Activated CD4-positive, alpha-beta T cell treated with anti-CD3 and anti-CD28 coated beads for 36 hours (primary cell): ENCODE measurements around the gene PRDM16. TPM values are rescaled to one million over a fixed set of nuclear protein-coding genes. Genes with fewer than 3 reads are reported as not detected.

Experiments used
- ATAC-seq: fragments of 200-7000 bp; cut with Tn5 transposase; one replicate; pipeline ENCODE4 v1.10.0; 2021; ENCODE audit warnings: mild to moderate bottlenecking, moderate library complexity
- CTCF ChIA-PET: fragments of 350-600 bp; sonication (Branson Sonifier 250); formaldehyde crosslinking; loops from one replicate; lab custom pipeline; 2021; ENCODE audit warnings: antibody characterized with exemption; lab: Charles Lee
- POLR2A ChIA-PET: fragments of 350-600 bp; sonication (Branson Sonifier 250); formaldehyde crosslinking; loops from one replicate; lab custom pipeline; 2021; ENCODE audit warnings: antibody characterized with exemption, inconsistent platforms; lab: Charles Lee
- DNase-seq: peaks from one replicate; pipeline ENCODE4 v3.0.0-alpha.2; 2020
- H3K27ac Mint-ChIP-seq: one replicate; pipeline ENCODE4 v1.8.0; 2021; ENCODE audit warnings: mixed read lengths
- H3K27me3 Mint-ChIP-seq: one replicate; pipeline ENCODE4 v1.8.0; 2021; ENCODE audit warnings: mixed read lengths
- H3K36me3 Mint-ChIP-seq: one replicate; pipeline ENCODE4 v1.8.0; 2021; ENCODE audit warnings: low read depth, mixed read lengths
- H3K4me1 Mint-ChIP-seq: one replicate; pipeline ENCODE4 v1.8.0; 2021; ENCODE audit warnings: mixed read lengths
- H3K4me3 Mint-ChIP-seq: one replicate; pipeline ENCODE4 v1.8.0; 2021; ENCODE audit warnings: mild to moderate bottlenecking, moderate library complexity, mixed read lengths
- H3K9me3 Mint-ChIP-seq: one replicate; pipeline ENCODE4 v1.8.0; 2021; ENCODE audit warnings: low read depth, mixed read lengths
- intact Hi-C, 2 experiments: fragments of 100-400 bp; cut with DNase I in 1 of 2; cut with micrococcal nuclease in 1 of 2; formaldehyde crosslinking; loops; one replicate each; pipeline versions ENCODE4 v1.14.2 to v1.15.1; 2022 to 2024; cut with DNase I, micrococcal nuclease
- total RNA-seq, 2 experiments: library from RNA; stranded (reverse); gene quantifications; one replicate each; pipeline ENCODE4 v1.2.3, GENCODE V29; 2021

PRDM16 gene
- total RNA-seq, 2 experiments from 2014 or later = 0.32 TPM; not detected in 1

DNA sequence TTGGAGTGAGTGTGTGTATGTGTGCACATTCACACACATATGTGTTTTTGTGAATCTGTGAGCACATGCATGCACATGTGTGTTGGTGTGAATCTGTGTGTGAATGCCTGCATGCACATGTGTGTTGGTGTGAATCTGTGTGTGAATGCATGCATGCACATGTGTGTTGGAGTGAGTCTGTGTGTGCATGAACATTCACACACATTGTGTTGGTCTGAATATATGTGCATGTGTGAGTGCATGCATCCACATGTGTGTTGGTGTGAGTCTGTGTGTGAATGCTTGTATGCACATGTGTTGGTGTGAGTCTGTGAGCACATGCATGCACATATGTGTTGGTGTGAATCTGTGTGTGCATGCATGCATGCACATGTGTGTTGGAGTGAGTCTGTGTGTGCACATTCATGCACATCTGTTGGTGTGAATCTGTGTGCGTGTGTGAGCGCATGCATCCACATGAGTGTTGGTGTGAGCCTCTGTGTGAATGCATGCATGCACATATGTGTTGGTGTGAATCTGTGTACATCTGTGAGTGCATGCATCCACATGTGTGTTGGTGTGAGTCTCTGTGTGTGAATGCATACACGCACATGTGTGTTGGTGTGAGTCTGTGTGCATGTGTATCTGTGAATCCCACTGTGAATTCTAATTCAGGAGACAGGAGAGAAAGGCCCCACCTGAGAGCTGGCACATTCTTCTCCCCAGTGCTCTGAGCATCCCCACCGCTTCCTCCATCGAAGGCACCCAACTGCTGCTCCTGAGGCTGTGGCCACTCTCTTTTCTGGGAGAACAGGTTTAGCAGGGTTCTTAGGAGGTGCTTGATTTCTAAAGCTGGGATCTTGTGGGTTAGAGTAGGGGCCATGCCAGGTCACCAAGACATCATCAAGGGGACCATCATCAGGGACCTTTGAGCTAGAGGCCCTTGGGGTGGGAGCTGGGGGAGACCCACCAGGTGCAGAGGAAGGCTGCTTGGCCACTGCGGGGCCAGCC, 267.9 kb downstream of the PRDM16 start:
- ChIA-PET POLR2A (no interaction called here), CTCF (no interaction called here)
- Mint-ChIP-seq H3K4me1 (no peaks in the 10 kb centered on the region), H3K4me3 (no peak overlapping the region), H3K27ac (no peak overlapping the region), H3K36me3 (no peaks in the 10 kb centered on the region), H3K9me3 (no peaks in the 10 kb centered on the region), H3K27me3 (peaks cover 5% of the 10 kb centered on the region)
- DNase-seq (no peak), ATAC-seq (no peak)
- intact Hi-C loops = no loop called here

DNA sequence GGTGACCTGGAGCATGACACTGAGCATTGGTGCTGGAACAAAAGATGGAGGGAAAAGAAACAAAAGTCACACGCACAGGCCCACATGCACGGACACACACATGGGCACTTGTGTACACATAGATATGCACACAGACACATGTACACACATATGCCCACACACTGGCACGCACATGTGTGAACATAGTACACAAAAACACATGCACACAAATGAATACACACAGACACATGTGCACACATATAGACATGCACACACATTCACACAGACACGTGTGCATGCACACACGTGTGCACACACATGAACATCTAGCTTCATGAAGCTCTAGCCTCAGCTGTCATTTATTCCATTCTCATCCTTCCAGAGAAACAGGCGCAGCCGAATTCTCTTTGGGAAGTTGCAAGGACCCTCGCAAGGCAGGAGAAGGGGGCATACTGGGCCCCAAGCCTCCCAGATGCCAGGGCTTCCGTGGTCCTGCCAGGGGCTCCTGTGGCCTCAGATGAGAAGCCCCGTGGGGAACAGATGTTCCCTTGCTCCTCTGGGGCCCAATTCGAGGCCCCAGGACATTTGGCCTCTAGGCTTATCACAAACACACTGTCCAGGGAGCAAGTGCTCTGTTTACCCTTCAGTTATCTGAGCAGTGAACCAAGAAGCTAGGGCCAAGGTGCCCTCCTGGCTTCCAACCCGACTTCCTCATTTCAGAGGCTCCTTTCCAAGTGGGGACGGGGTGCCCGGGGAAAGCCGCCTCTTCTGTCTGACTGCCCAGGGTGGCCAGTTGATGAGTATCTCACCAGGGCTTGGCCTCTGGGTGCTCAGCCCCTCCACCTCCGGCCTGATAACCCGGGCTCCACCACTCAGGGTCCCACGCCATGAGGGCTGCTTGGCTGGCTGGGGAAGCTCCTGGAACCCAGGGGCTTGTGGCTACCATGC, 269.1 kb downstream of the PRDM16 start:
- H3K27ac Mint-ChIP-seq = no peak overlapping the region
- intact Hi-C loops = no loop called here
- H3K27me3 Mint-ChIP-seq = peaks cover 2% of the 10 kb centered on the region
- POLR2A ChIA-PET = no interaction called here
- no peak for ATAC-seq
- H3K4me3 Mint-ChIP-seq = no peak overlapping the region
- no peak for DNase-seq
- no peaks in the 10 kb centered on the region for H3K9me3 Mint-ChIP-seq
- CTCF ChIA-PET = no interaction called here
- H3K4me1 Mint-ChIP-seq = no peaks in the 10 kb centered on the region
- no peaks in the 10 kb centered on the region for H3K36me3 Mint-ChIP-seq

DNA sequence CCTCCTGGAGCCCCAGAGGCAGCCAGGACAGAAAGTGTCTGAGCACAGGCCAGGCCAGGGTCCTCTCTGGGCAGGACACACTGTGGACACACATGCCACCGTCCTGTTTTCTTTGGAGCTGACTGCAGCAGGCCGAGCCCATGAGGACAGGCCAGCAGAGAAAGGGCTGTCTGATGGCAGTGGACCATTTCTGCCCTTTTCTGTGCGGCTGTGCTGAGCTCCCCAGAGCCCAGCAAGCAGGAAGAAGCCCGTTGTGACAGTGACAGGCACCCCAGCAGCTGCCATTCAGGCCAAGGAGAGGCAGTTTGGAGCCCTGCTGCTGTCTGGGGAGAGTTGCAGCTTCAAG, 269.7 kb downstream of the PRDM16 start:
- ChIA-PET CTCF (no interaction called here), POLR2A (no interaction called here)
- Mint-ChIP-seq H3K36me3 (no peaks in the 10 kb centered on the region), H3K27ac (no peak overlapping the region), H3K27me3 (peaks cover 2% of the 10 kb centered on the region), H3K4me3 (no peak overlapping the region), H3K4me1 (no peaks in the 10 kb centered on the region), H3K9me3 (no peaks in the 10 kb centered on the region)
- ATAC-seq = no peak
- intact Hi-C loops = no loop called here
- no peak for DNase-seq

DNA sequence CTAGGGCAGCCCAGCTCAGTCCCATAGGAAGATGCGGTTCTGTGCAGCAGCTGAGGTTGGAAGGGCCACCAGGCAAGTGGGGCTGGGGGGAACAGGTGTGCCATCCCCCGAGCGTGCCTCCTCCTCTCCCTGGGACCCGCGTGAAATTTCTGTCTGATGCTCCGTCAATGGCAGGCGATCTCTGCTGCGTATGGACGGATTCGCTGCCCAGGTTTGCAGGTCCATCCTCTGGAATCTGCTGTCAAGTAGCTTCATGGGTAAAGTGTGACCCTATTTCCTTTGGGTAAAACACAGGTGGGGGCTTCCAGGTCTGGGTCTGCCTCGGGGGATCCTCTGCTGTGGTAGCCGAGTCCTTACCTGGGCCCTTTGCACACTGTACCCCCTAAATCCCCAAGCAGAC, 270.9 kb downstream of the PRDM16 start:
- no peaks in the 10 kb centered on the region for H3K4me1 Mint-ChIP-seq
- no peak overlapping the region for H3K27ac Mint-ChIP-seq
- POLR2A ChIA-PET = no interaction called here

DNA sequence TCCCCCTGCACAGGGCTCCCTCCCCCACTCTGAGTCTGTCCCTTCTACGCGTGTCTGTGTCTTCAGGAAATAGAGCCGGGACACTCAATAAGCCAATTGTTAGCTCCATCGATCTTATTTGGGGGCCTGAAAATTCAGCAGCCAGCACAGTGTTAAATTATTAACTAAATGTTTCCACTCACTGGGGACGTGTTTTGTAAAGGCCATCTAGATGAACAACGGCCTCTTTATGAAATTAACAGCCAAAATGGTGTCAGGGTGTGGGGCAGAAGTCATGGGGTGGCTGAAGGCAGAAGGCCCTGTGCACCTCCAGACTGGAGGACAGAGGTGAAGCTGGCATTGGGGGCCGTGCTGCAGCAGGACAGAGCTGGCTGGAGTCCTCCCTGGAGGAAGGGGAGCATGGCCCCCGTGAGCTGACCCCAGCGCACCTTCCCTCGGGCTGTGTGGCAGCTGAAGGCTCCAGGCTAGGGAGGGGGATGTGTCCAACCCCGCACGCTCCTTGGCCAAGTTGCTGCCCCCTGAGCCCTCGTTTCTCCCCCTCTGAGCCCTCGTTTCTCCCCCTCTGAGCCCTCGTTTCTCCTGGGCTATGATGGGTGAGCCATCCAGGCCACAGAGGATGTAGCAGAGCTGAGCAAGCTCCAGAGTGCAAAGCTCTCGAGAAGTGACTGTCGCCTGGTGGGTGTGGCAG, 271.7 kb downstream of the PRDM16 start:
- CTCF ChIA-PET = interaction anchor here (0.6 kb wide), 1 partner anchor 8 kb away, joined by 4 read pairs; no protein-coding TSS in a partner anchor
- peaks cover 11% of the 10 kb centered on the region for H3K9me3 Mint-ChIP-seq
- H3K4me1 Mint-ChIP-seq = no peaks in the 10 kb centered on the region
- intact Hi-C loops = no loop called here
- H3K36me3 Mint-ChIP-seq = no peaks in the 10 kb centered on the region
- DNase-seq (no peak), ATAC-seq (no peak)
- no peak overlapping the region for H3K27ac Mint-ChIP-seq
- H3K4me3 Mint-ChIP-seq = no peak overlapping the region
- POLR2A ChIA-PET = no interaction called here
- H3K27me3 Mint-ChIP-seq = peaks cover 4% of the 10 kb centered on the region

More for the DNA sequence above, 270.9 kb downstream of the PRDM16 start:
- intact Hi-C loops = no loop called here
- H3K4me3 Mint-ChIP-seq = no peak overlapping the region
- ATAC-seq (no peak), DNase-seq (no peak)
- peaks cover 10% of the 10 kb centered on the region for H3K9me3 Mint-ChIP-seq
- H3K27me3 Mint-ChIP-seq = peaks cover 4% of the 10 kb centered on the region
- H3K36me3 Mint-ChIP-seq = no peaks in the 10 kb centered on the region
- CTCF ChIA-PET = no interaction called here

DNA sequence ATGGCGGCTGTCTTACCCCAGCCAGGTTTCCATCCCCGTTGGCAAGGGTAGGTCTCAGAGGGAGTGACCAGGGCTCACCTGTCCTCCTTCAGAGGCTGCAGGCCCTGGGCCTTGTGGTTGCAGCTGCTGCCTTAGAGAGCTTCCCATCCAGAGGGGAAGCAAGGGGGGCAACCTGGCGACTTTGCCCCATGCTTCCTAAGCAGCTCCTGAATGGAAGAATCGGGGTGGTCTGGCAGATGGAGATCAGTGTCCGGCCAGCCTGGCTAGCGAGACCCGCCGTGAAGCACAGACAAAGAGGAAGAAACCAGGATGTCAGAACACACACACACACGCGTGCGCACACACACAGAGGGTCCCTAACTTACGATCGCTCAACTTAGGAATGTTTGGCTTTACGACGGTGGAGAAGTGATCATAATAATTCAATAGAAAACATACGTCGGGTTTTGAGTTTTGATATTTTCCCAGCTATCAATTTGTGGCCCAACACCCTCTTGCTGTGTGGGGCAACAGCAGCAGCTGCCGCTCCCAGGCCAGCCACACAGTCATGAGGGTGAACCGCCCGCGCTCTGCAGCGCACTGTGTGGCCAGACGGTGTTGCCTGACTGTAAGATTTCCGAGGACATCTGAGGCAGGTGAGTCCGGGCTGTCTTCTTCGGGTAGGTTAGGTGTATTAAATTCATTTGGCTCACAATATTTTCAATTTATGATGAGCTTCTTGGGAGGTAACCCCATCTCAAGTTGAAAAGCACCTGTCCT, 272.4 kb downstream of the PRDM16 start:
- intact Hi-C loops = no loop called here
- DNase-seq = no peak
- Mint-ChIP-seq H3K36me3 (no peaks in the 10 kb centered on the region), H3K27ac (no peak overlapping the region), H3K4me1 (no peaks in the 10 kb centered on the region), H3K4me3 (no peak overlapping the region), H3K27me3 (peaks cover 4% of the 10 kb centered on the region), H3K9me3 (peaks cover 11% of the 10 kb centered on the region)
- no peak for ATAC-seq
- ChIA-PET POLR2A (no interaction called here), CTCF (interaction anchor here (0.6 kb wide), 1 partner anchor 9 kb away, joined by 4 read pairs; no protein-coding TSS in a partner anchor)

DNA sequence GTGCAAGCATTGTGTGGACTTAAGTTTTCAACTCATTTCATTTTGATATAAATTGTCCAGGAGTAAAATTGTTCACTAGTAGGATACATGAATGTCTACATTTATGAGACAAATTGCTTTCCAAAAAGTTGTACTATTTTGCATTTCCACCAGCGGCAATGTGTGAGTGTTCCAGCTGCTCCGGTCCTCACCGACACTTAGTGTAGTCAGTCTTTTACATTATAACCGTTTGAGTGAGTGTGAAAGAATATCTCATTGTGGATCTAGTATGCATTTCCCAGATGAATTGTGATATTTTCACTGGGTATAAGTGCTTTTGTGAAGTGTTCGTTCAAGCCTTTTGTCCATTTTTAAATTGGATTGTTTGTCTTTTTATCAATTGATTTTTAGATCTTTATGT, 274.0 kb downstream of the PRDM16 start:
- DNase-seq (no peak), ATAC-seq (no peak)
- Mint-ChIP-seq H3K4me3 (no peak overlapping the region), H3K9me3 (peaks cover 11% of the 10 kb centered on the region), H3K4me1 (no peaks in the 10 kb centered on the region), H3K36me3 (no peaks in the 10 kb centered on the region), H3K27ac (no peak overlapping the region), H3K27me3 (peaks cover 4% of the 10 kb centered on the region)
- intact Hi-C loops = no loop called here
- POLR2A ChIA-PET = no interaction called here
- CTCF ChIA-PET = interaction anchor here (0.7 kb wide), 1 partner anchor 45 kb away, joined by 3 read pairs; no protein-coding TSS in a partner anchor

DNA sequence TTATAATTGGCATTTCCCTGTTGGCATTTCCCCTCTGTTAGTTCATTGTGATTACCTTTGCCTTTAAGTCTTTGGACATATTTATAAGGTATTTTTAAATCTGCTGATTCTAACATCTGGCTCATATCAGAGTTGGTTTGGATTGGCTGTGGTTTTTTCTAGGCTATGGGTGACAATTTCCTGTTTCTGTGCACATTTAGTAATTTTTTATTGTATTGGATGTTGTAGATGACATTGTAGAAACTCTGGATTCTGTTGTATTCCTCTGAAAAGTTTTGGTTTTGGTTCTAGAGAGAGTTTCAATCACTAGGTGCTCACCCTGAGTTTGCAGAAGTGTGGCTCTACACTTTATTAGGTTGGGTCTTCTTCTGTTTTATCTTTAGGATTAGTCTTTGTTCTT, 275.4 kb downstream of the PRDM16 start:
- Mint-ChIP-seq H3K4me3 (no peak overlapping the region), H3K27me3 (peaks cover 4% of the 10 kb centered on the region), H3K4me1 (no peaks in the 10 kb centered on the region), H3K36me3 (no peaks in the 10 kb centered on the region), H3K27ac (no peak overlapping the region), H3K9me3 (peaks cover 11% of the 10 kb centered on the region)
- POLR2A ChIA-PET = no interaction called here
- CTCF ChIA-PET = interaction anchor here (1.1 kb wide), 1 partner anchor 24 kb away, joined by 3 read pairs; no protein-coding TSS in a partner anchor
- DNase-seq (no peak), ATAC-seq (no peak)
- intact Hi-C loops = no loop called here

DNA sequence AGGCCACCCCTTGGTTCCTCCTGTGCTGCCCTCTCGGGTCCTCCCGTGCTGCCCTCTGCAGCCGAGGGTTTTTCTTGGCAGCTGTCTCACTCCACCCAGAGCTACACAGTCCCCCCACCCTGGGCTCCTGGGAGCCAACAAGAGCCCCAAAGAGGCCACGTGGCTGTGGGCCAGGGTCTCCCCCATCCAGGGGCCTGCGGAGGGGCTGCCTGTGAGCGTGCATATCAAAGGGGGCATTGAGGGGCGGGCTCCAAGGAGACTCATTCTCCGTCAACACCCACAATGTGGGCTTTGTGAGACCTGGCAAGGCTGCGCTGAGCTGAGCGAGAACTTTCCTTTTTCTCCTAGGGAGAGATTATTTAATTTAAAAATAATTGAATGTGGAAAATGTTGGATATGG, 276.8 kb downstream of the PRDM16 start:
- Mint-ChIP-seq H3K9me3 (peaks cover 11% of the 10 kb centered on the region), H3K36me3 (no peaks in the 10 kb centered on the region), H3K27ac (no peak overlapping the region), H3K27me3 (peaks cover 4% of the 10 kb centered on the region), H3K4me3 (no peak overlapping the region), H3K4me1 (no peaks in the 10 kb centered on the region)
- ATAC-seq (no peak), DNase-seq (no peak)
- intact Hi-C loops = no loop called here
- POLR2A ChIA-PET = no interaction called here
- CTCF ChIA-PET = no interaction called here

DNA sequence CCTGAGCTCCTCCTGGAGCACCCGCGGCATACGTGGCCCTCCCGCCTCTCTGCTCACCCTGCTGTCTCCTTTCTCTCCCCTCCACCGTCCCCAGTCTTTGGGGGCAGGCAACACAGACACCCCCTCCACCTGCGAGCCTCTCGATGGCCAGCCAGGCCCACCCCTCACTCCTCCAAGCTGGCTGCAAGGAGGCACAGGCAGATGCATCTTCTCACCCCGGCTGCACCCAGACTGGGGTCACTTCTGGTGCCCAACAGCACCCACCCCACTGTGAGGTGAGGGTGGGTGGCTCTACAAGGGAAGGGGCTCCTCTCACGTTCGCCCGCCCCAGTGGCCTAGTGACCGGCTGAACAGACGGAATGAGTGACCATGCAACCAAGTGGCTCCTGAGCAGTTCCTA, 277.5 kb downstream of the PRDM16 start:
- Mint-ChIP-seq H3K4me1 (no peaks in the 10 kb centered on the region), H3K36me3 (no peaks in the 10 kb centered on the region), H3K27me3 (peaks cover 2% of the 10 kb centered on the region), H3K9me3 (peaks cover 11% of the 10 kb centered on the region), H3K4me3 (no peak overlapping the region), H3K27ac (no peak overlapping the region)
- DNase-seq (no peak), ATAC-seq (no peak)
- intact Hi-C loops = no loop called here
- ChIA-PET CTCF (no interaction called here), POLR2A (no interaction called here)
